Smooth muscle cell of the brain vasculature (primary cell): Measurements from ENCODE around the gene FADS3.
A peak's percentile ranks its signal among the peaks of the same experiment; 100 is the strongest.
"Not testable (repeated sequence)": the region's sequence is repeated elsewhere in the genome, so short reads cannot be mapped to it uniquely, and the experiment has no call there.

Source experiments
- DNase-seq: peaks from one replicate; pipeline ENCODE4 v3.0.0-alpha.2; 2012; ENCODE audit warnings: low read depth, low spot score

Gene FADS3

GRCh38 chr11:61898247-61898582, 6.9 kb upstream of the FADS3 start:
- no peak for DNase-seq

- DNase-seq, result no peak
Measured at GRCh38 chr11:61897387-61898246, 6.3 kb upstream of the FADS3 start.

- DNase-seq, result no peak
Measured at GRCh38 chr11:61896665-61897386, 5.5 kb upstream of the FADS3 start.

GRCh38 chr11:61895718-61896059, 4.3 kb upstream of the FADS3 start:
- no peak for DNase-seq

- DNase-seq, result no peak
Measured at GRCh38 chr11:61895046-61895717, 3.8 kb upstream of the FADS3 start.

- no peak for DNase-seq
Measured at GRCh38 chr11:61893981-61894380, 2.6 kb upstream of the FADS3 start.

GRCh38 chr11:61892085-61892370, 683 bp upstream of the FADS3 start:
- DNase-seq, result no peak

GRCh38 chr11:61890529-61891330, 615 bp downstream of the FADS3 start:
- no peak for DNase-seq

GRCh38 chr11:61889831-61890230, 1.5 kb downstream of the FADS3 start:
- no peak for DNase-seq

- no peak for DNase-seq
Measured at GRCh38 chr11:61888590-61888989, 2.8 kb downstream of the FADS3 start.

- DNase-seq, result peak; percentile 71
Measured at GRCh38 chr11:61887839-61888494, 3.4 kb downstream of the FADS3 start.

- no peak for DNase-seq
Measured at GRCh38 chr11:61886643-61887042, 4.7 kb downstream of the FADS3 start.

- no peak for DNase-seq
Measured at GRCh38 chr11:61885784-61886580, 5.4 kb downstream of the FADS3 start.

GRCh38 chr11:61885166-61885778, 6.1 kb downstream of the FADS3 start:
- no peak for DNase-seq

GRCh38 chr11:61883947-61884346, 7.4 kb downstream of the FADS3 start:
- DNase-seq, result no peak

- no peak for DNase-seq
Measured at GRCh38 chr11:61883327-61883726, 8.0 kb downstream of the FADS3 start.

- DNase-seq, result no peak
Measured at GRCh38 chr11:61882879-61883278, 8.5 kb downstream of the FADS3 start.

GRCh38 chr11:61882267-61882666, 9.1 kb downstream of the FADS3 start:
- not testable (repeated sequence) for DNase-seq

GRCh38 chr11:61881397-61881796, 9.9 kb downstream of the FADS3 start:
- no peak for DNase-seq

- DNase-seq, result no peak
Measured at GRCh38 chr11:61880454-61880853, 10.9 kb downstream of the FADS3 start.
